NCI-H82 treated with DMSO at 0.1 percent for 48 hours (cell line): Measurements from ENCODE around the gene BRAF.
A peak's percentile ranks its signal among the peaks of the same experiment; 100 is the strongest.
"Not testable (repeated sequence)": the region's sequence is repeated elsewhere in the genome, so short reads cannot be mapped to it uniquely, and the experiment has no call there.

ENCODE experiments used
- DNase-seq: peaks from one replicate; lab custom pipeline; 2025; ENCODE audit not compliant: unreplicated experiment; lab: John Stamatoyannopoulos, UW

BRAF gene

DNA sequence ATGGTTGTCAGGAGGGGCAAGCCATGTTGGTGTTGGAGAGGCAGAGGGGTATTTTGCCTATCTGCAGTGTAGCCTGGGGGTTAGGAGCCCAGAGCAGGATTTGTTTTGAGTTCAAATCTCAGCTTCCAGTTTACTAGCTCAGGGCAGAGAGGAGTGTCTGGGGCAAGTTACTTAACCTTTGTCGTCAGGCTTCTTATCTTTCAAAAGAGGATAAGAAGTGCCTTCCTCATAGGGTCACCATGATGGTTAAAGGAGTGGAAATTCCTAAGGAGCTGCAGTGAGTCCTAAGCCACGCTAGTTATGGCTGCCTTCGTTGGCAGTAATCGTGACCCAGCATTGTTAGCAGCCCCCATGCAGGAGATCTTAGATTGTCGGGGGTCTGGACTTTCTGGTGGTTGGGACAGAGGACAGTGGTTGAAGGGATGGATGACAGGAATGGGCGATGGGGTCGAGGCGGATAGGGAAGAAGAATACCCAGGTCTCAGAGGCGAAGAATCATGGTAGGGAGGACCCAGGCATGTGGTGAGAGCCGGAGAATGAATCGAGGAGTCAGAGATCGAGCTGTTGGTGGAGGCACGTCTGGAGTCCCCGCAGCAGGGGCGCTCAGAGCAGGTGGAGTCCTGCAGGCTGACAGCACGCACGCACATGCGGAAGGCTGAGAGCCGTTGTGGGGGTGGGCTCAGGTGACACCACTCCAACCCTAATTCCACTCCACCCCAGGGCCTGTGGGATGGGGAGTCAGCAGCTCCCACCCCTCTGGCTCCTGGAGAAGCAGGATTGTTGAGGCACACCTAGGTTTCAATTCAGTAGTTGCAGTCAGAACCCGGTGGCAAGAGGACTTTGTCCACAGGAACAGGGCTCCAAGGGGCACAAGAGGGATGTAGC, 240.4 kb downstream of the BRAF start:
- DNase-seq: no peak

DNA sequence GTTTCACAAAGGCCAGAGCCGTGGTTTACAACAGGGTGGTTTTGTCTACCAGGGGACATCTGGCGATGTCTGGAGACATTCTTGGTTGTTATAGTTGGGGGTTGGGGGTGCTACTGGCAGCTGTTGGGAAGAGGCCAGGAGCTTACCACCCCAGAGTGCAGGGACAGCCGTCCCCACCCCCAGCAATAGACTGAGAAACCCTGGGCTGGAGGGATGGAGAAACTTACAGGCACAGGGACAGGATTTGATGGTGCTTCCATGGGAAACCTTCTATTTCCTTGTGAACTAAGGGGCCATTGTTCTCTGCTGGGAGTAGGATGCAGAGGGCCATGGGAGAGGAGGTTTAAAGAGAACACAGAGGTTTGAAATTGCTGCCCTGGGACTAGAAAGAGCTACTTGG, 241.1 kb downstream of the BRAF start:
- no peak for DNase-seq

DNA sequence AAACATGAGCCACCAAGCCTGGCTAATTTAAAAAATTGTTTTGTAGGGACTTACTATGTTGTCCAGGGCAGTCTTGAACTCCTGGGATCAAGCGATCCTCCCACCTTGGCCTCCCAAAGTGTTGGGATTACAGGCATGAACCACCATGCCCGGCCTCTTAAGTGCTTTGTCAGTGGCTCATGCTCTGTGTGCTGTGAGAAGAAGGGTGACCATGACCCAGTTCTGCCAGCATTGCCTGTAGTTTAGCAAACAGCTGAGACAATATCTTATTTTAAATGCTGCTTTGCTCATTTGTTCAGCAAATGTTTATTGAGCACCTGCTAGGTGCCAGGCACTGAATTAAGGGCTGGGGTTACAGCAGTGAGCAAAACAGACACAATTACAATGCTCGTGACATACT, 243.0 kb downstream of the BRAF start:
- DNase-seq: no peak

DNA sequence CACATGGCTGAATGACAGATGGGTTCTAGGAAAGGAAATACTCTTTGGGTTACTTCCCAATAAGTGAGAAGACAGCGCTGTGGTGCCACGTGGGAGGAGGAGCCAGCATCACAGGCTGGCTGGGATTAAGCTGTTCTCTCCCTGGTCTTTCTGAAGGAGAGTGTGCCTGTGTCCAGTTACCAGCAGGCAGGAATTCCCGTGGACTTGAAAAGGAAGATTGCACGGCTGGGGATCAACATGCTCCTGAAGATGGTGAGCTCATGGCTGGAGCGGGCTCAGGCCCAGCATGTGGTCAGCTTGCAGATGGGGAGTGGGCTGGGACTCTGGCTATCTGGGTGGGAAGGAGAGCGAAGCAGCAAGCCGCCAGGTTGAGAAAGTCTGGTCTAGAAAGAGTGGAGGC, 243.8 kb downstream of the BRAF start:
- DNase-seq: no peak

DNA sequence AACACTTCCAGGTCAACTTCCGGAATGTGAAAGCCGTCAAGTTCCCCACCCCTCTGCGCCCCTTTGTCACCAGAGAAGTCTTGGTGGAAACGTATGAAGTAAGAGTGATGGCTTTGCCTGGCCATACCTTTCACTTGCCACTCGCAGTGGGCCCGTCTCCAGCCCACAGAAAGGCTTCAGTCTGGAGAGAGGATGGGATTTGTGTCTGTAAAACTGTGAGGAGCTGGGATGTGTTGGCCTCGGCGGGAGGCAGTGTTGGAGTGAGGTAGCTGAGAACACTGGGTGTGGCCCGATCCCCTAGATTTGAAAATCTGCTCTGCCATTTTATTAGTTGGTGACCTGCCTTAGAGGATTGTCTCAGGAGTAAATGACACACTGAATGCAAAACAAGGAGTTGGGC, 245.5 kb downstream of the BRAF start:
- no peak for DNase-seq

DNA sequence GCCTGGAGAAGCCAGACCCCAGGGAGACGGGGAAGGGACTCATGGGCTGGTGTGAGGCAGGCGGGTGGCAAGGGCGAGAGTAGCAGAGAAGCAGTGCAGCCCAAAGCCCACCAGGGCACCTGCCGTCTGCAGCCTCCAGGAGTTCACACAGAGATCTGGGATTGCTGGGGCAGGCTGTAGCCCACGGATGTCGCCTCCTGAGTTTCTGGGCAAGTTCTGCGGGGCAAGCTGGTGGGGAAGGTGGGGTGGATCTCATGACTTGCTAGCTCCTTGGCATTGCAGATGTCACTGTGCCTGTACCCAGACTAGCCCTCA, 246.0 kb downstream of the BRAF start:
- DNase-seq: no peak

DNA sequence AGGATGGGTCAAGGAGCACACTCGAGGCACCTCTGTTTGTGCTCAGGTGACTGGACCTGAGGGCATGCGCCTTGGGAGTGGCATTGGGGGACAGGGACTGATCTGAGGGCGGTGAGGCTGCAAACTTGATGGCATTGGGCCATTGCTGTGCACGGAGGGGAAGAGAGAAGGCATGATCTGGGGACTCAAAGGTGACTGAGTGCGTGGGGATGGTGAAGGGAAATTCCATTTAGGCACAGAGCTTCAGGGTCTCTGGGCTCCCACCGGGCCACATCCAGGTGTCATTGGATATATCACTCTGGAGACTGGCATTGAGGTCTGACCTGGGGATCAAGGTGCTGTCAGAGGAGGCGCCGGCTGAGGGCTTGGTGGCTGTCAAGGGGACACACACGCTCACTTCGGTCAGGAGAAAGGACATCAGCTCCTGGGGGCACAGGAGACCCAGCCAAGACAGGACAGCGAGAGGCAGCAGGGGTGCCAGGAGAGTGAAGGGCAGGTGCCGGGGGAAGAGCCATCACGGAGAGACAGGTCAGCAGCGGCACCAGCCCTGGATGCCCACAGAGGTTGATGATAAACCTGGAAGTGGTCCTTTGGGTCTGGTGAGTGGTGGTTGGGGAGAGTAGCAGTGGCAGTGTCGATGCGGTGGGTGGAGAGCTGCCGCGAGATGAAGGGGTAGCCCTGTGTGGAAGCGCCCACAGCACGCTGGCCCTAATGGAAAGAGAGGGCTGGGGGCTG, 246.5 kb downstream of the BRAF start:
- no peak for DNase-seq

DNA sequence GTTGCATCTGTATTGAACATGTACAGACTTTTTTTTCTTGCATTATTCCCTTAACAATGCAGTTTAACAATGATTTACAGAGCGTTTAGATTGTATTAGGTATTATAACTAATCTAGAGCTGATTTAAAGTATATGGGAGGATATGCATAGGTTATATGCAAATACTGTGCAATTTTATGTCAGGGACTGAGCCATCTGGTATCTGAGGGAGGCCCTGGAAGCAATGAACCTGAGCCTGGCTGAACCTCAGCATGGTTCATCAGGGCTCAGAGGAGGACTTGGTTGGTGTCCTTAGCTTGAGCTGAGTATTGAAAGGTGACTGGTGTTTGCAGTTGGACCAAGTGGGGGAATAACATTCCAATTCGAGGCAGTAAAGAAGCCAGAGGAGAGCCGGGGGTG, 247.2 kb downstream of the BRAF start:
- DNase-seq: no peak

DNA sequence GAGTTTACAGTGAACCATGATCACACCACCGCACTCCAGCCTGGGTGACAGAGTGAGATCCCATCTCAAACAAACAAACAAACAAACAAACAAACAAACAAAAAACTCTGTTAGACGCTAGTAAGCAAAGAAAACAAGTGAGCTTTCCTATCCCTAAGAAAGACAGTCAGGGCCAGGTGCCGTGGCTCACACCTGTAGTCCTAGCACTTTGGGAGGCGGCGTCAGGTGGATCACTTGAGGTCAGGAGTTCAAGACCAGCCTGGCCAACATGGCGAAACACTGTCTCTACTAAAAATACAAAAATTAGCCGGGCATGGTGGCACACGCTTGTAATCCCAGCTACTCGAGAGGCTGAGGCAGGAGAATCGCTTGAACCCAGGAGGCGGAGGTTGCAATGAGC, 247.8 kb downstream of the BRAF start:
- DNase-seq: not testable (repeated sequence)

DNA sequence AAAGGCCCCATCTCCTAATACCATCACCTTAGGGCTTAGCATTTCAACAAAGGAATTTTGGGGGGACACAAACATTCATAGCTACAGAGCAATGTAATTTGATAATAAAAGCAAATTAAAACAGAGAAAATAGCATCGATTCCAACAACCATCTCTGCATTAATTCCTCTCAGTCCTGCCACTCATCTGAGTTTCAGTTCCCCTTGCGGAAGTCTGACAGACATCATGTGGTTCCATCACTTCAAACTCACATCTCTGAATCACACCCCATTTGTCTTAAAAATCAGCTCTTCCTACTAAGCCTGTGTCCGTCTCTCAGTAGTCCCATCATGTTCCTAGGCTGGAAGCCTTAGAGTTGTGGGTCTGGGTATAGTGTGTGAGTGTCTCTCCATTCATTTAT, 248.4 kb downstream of the BRAF start:
- DNase-seq: no peak

DNA sequence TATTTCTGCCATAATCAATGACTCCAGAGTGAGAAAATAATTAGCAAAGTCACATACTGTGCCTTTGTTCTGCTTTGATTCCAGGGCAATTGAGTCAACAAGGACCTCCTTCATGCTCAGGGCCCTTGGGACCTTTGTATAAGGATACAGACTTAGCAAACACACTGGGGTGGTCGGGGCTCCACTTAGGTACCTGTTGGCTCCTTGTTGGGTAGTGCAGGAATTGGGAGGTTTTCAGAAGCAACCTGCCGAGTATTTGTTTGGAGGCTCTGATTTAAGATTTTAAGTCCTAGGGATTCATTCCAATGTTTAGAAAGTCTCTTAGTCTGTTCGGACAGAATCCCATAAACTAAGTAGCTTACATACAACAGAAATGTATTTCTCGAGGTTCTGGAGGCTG, 249.0 kb downstream of the BRAF start:
- DNase-seq: no peak

DNA sequence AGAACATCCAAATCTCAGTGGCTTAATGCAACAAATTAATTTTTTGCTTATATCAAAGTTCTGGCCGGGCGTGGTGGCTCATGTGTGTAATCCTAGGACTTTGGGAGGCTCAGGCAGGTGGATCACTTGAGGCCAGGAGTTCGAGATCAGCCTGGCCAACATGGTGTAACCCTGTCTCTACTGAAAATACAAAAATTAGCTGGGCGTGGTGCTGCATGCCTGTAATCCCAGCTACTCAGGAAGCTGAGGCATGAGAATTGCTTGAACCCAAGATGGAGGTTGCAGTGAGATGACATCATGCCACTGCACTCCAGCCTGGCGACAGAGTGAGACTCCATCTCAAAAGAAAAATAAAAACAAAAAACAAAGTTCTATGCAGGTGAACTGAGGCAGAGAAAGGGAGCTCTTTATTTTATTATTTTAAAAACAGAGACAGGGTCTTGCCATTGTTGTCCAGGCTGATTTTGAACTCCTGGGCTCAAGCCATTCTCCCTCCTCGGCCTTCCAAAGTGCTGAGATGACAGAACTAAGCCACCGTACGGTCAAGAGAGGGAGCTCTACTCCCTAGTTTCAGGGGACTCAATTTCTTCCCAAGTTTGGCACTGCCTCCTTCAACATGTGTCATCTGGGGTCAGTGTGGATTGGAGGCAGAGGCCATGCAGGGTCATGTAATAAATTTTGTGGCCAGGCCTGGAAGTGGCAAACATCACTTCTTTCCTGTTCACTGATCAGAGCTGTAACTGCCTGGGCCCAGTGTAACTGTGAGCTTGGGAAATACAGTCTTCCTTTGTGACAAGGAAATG, 249.6 kb downstream of the BRAF start:
- peak; percentile 35 for DNase-seq

DNA sequence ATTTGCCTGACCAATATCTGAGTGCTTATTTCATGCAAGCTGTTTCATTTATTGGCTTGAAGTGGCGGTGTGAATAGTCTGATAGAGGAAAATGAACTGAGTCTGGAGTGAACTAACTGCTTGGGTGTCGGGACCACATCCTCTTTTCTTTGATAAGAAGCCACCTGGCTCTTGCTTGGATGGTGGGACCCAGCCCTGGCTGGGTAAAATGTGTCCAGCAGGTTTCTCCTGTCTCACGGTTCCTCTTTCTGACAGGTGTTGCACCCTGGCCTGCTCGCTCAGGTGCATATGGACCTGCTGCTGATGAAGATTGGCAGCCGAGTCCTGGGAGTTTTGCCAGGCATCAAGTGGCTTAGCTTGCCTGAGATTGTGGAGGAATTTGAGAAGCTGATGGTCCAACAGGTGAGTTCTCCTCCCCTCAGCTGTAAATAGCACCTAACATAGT, 250.4 kb downstream of the BRAF start:
- DNase-seq: no peak

DNA sequence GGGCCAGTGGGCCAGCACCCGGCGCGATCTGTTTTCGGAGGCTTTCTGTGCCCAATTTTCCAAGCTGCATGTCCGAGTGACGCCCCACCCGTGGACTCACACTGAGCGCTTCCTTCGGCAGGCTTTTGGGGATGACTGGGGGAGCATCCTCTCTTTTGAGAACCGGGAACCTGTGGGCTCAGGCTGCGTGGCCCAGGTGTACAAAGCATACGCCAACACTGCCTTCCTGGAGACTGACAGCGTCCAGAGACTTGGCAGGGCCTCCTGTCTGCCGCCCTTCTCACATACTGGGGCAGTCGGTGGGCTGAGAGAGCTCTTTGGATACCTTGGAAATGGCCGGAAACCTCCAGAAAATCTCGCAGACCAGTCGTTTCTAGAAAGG, 251.0 kb downstream of the BRAF start:
- no peak for DNase-seq

DNA sequence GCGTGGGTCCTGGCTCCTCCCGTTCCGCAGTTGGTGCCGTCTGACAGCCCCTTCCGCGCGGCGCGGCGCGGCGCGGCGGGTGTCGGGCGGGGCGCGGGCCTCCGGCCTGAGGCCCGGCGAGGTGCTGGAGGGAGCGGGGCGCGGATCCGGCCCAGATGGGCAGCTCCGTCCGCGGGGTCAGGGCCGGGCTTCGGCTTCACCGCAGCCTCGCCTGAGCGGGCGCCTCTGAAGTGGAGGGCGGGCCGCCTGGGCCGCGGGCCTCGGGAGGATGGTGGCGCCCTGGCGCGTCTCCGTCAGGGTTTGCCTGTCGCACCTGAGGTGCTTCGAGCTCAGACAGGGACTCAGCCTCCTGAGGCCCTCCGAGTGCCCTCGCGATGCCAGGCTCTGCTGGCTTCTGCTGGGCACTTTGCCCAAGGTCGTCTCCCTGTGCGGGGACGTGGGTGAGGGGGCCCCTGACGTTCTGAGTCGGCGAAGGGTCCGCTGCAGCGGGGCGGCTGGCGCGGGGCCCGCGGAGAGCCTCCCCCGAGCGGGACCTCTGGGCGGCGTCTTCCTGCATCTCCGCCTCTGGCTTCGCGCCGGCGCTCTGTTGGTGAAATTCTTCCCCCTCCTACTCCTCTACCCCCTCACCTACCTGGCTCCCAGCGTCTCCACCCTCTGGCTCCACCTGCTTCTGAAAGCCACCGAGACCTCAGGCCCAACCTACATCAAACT, 251.5 kb downstream of the BRAF start:
- DNase-seq: no peak

DNA sequence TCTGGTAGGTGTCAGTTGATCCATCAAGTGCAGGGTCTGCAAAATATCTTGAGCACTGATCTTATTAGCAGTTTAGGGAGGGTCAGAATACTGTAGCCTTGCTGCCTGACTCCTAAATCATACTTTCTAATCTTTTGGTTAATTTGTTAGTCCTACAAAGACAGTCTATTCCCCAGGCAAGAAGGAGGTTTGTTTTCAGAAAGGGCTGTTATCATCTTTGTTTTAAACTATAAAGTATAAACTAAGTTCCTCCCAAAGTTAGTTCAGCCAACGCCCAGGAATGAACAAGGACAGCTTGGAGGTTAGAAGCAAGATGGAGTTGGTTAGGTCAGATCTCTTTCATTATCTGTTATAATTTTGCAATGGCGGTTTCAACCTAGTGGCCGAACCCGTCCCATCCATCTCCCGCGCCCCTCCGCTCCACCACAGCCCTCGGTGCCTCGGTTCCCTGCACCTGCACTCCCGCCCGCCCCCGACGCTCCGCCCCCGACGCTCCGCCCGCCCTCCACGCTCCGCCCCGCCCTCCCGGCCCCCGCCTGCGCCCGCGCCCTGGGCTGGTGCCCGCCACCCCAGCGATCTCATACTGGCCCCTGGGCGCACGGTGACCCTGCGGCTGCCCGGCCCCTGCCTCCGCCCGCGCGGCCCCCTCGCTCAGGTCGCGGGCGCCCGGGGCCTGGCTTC, 252.2 kb downstream of the BRAF start, which contains the start of gene ADCK2:
Gene ADCK2, plus strand, starts transcription at position 564 of the 681 bp plus-strand sequence. CDS start 386 bp downstream, outside the sequence.
- DNase-seq: no peak

DNA sequence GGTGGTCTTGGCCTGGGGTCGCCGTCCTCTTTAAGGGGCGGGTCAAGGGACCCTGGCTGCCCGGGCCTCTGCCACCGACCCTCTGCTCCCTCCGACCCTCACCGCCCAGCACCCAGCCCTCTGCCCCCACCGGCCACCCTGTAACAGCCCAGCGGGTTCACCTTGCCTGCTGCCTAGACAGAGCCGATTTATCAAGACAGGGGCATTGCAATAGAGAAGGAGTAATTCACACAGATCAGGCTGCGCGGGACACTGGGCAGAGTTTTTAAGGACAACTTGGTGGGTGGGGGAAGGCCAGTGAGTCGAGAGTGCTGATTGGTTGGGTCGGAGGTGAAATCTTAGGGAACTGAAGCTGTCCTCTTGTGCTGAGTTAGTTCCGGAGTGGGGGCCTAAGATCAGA, 252.8 kb downstream of the BRAF start:
- no peak for DNase-seq

DNA sequence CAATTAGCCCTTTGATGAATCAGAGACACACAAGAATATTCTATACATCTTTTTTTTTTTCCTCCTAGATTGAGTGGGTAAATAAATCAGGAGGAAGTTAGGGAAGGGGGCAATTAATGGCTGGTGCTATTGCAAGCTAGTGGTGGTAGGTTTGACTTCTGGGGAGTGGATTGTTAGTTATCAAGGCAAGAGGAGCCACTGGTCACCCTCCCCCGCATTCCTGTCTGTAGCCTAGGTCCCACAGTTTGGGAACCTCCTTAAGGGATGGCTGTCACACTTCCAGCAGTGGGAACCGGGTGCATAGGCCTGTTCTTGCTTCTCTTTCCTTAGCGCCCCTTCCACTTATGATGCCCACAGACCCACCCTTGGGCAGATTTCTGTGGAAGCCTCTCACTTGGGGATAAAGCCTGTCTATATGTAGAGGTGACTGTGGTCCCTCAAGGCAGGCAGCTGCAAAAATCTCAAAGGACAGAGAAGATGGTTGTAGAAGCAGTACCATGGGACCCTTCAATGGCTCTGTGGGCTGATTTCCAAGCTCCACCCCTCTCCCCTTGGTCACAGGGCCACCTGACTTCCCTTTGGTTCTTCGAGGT, 254.3 kb downstream of the BRAF start:
- DNase-seq: no peak

DNA sequence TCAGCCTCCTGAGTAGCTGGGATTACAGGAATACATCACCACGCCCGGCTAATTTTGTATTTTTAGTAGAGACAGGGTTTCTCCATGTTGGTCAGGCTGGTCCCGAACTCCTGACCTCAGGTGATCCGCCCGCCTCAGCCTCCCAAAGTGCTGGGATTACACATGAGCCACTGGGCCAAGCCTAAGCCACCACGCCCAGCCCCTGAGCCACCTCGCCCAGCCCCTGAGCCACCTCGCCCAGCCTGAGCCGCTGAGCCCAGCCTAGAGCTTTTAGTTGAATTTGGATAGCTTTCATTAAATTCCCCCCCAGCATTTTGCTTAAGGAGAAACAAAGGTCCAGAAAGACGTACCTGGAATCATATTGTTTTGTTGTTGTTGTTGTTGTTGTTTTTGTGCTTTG, 254.9 kb downstream of the BRAF start:
- not testable (repeated sequence) for DNase-seq

DNA sequence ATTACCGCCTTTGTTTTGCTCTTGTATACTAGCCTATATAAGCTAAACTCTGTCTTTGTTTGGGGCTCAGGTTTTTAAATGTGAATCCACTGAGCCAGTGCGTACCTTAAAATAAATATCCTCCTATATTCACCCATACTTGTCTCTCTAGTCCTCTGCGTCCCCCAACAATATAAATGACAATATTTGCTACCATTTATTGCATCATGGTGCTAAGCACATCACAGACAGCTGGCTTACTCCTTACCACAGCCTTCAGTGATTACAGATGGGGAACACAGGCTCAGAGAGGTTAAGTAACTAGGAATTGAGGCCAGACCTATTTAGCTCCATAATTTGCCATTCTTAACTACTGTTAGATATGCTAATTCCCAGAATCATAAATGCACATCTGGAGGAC, 255.4 kb downstream of the BRAF start:
- DNase-seq: no peak
